Loucy (cell line): ENCODE results near the gene SAC3D1.

ENCODE experiments used
- H2AFZ ChIP-seq: fragments of 200-600 bp; sonication (generic); 2 replicates; pipeline ENCODE4 v1.6.0; 2016; ENCODE audit warnings: antibody characterized with exemption, mild to moderate bottlenecking, low read length, moderate library complexity
- H3F3A ChIP-seq: fragments of 200-600 bp; 2 replicates; pipeline ENCODE4 v1.6.0; 2016; ENCODE audit warnings: antibody characterized with exemption, low read depth, mild to moderate bottlenecking
- H3K27me3 ChIP-seq: fragments of 200-600 bp; sonication (generic); 2 replicates; pipeline ENCODE4 v1.6.1; 2014; ENCODE audit warnings: low read length, mild to moderate bottlenecking; ENCODE audit not compliant: insufficient read depth, poor library complexity, severe bottlenecking
- H3K36me3 ChIP-seq: fragments of 200-600 bp; sonication (generic); 2 replicates; pipeline ENCODE4 v1.6.1; 2016; ENCODE audit warnings: low read length; ENCODE audit not compliant: insufficient read depth
- H3K4me1 ChIP-seq: fragments of 200-600 bp; sonication (generic); 2 replicates; pipeline ENCODE4 v1.5.1; 2014; ENCODE audit warnings: low read length, mild to moderate bottlenecking; ENCODE audit not compliant: insufficient read depth, poor library complexity, severe bottlenecking
- H3K4me2 ChIP-seq: fragments of 200-600 bp; sonication (generic); 2 replicates; pipeline ENCODE4 v1.6.0; 2014; ENCODE audit warnings: antibody characterized with exemption, low read length, low read depth, mild to moderate bottlenecking; ENCODE audit not compliant: poor library complexity, severe bottlenecking
- H3K4me3 ChIP-seq: fragments of 200-600 bp; sonication (generic); 2 replicates; pipeline ENCODE4 v1.5.1; 2014; ENCODE audit warnings: low read length, mild to moderate bottlenecking, mixed read lengths; ENCODE audit not compliant: poor library complexity, severe bottlenecking
- H3K79me2 ChIP-seq: fragments of 200-600 bp; sonication (generic); 2 replicates; pipeline ENCODE4 v1.6.1; 2014; ENCODE audit warnings: low read length; ENCODE audit not compliant: insufficient read depth
- H3K9ac ChIP-seq: fragments of 200-600 bp; sonication (generic); 2 replicates; pipeline ENCODE4 v1.6.0; 2014; ENCODE audit warnings: mild to moderate bottlenecking, low read depth, low read length, moderate library complexity; ENCODE audit not compliant: poor library complexity, severe bottlenecking
- H3K9me2 ChIP-seq: fragments of 200-600 bp; sonication (generic); replicated peaks from 2 replicates; pipeline ENCODE4 v1.6.1; 2016; ENCODE audit warnings: low read depth, low read length, mixed read lengths
- H3K9me3 ChIP-seq: fragments of 200-600 bp; sonication (generic); 2 replicates; pipeline ENCODE4 v1.6.1; 2014; ENCODE audit warnings: mild to moderate bottlenecking, antibody characterized with exemption, low read length, low read depth; ENCODE audit not compliant: insufficient read depth
- H4K20me1 ChIP-seq: fragments of 200-600 bp; sonication (generic); 2 replicates; pipeline ENCODE4 v1.6.0; 2014; ENCODE audit warnings: antibody characterized with exemption, low read length, mild to moderate bottlenecking; ENCODE audit not compliant: insufficient read depth, poor library complexity, severe bottlenecking
- CTCF ChIP-seq: fragments of 200-600 bp; sonication (generic); conservative IDR thresholded peaks from 2 replicates; pipeline ENCODE4 v1.5.1; 2014; ENCODE audit warnings: mild to moderate bottlenecking, antibody characterized with exemption, low read length
- EZH2phosphoT487 ChIP-seq: fragments of 200-600 bp; IDR thresholded peaks from 2 replicates; pipeline ENCODE4 v1.6.1; 2018; ENCODE audit warnings: antibody characterized with exemption, mild to moderate bottlenecking, moderate library complexity, borderline replicate concordance

Gene SAC3D1

GRCh38 chr11:65055538-65055937 lies 14.5 kb downstream of the SAC3D1 start:
- H3K4me2 ChIP-seq: no peak overlapping the region
- H3K9me2 ChIP-seq: no peaks in the 10 kb centered on the region
- no peak for TF ChIP-seq CTCF
- no peaks in the 10 kb centered on the region for H4K20me1 ChIP-seq
- H3K4me1 ChIP-seq: peaks cover 5% of the 10 kb centered on the region
- H3K36me3 ChIP-seq: no peaks in the 10 kb centered on the region
- no peak overlapping the region for H2AFZ ChIP-seq
- H3K4me3 ChIP-seq: no peak overlapping the region
- H3K79me2 ChIP-seq: no peaks in the 10 kb centered on the region
- no peaks in the 10 kb centered on the region for H3K27me3 ChIP-seq
- H3K9ac ChIP-seq: no peak overlapping the region
- no peaks in the 10 kb centered on the region for H3F3A ChIP-seq
- no peaks in the 10 kb centered on the region for H3K9me3 ChIP-seq

GRCh38 chr11:65056999-65057398 lies 16.0 kb downstream of the SAC3D1 start:
- TF ChIP-seq CTCF (no peak), EZH2phosphoT487 (no peak)
- Histone ChIP-seq H3F3A (no peaks in the 10 kb centered on the region), H3K4me3 (no peak overlapping the region), H3K4me2 (no peak overlapping the region), H3K36me3 (no peaks in the 10 kb centered on the region), H3K9me2 (no peaks in the 10 kb centered on the region), H3K9me3 (no peaks in the 10 kb centered on the region), H3K79me2 (no peaks in the 10 kb centered on the region), H3K4me1 (peaks cover 5% of the 10 kb centered on the region), H4K20me1 (no peaks in the 10 kb centered on the region), H3K9ac (no peak overlapping the region), H2AFZ (no peak overlapping the region), H3K27me3 (no peaks in the 10 kb centered on the region)

- TF ChIP-seq CTCF (no peak), EZH2phosphoT487 (no peak)
- Histone ChIP-seq H3K9ac (no peak overlapping the region), H3K9me2 (no peaks in the 10 kb centered on the region), H3F3A (no peaks in the 10 kb centered on the region), H3K36me3 (no peaks in the 10 kb centered on the region), H3K4me1 (peaks cover 5% of the 10 kb centered on the region), H2AFZ (no peak overlapping the region), H4K20me1 (no peaks in the 10 kb centered on the region), H3K79me2 (no peaks in the 10 kb centered on the region), H3K27me3 (no peaks in the 10 kb centered on the region), H3K4me3 (no peak overlapping the region), H3K9me3 (no peaks in the 10 kb centered on the region), H3K4me2 (no peak overlapping the region)
These were observed 16.5 kb downstream of the SAC3D1 start for GRCh38 chr11:65057526-65057925.
